ENCODE results near the gene CENPK.

Gene CENPK

DNA sequence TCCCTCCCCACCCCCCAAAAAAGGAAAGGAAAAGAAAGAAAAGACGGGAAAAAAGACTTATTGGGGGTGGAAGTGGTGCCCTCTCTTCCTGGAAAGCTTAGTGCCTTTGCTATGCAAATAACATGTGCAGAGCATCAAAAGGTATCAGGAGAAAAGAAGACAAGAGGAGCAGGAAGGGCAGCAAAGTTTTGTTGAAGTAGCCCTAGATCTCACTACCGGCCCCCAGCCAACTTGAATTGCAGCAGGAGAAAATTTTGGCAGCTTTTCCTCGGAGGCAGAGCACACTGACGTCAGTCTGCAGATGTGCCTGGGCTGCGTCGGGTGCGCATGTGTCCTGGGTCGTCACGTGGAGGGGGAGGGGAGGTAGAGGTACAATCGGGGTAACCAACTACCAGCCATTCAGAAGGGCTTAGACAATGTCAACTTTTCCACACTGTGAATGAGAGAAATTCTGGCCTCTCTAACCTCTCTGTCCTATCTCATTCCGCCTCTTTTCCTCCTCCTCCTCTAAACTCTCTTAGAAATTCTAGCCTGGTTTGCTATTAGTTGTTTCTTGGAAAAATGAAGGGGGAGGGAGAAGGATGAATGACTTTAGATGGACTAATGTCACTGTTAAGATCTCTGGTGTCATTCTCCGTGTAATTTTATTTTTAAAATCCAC, 81.2 kb downstream of the CENPK start, which contains the start of gene ADAMTS6:
Gene ADAMTS6, minus strand, starts transcription at position 286 of the 661 bp plus-strand sequence. CDS start 8,247 bp downstream, outside the sequence.
- H3K4me3 ChIP-seq (ENCODE audit: low read depth, low read length, poor library complexity, severe bottlenecking): peak within 1 kb of the TSS; percentile 71
- peaks cover 7% of the 10 kb centered on the region; the same call in 1 of the 2 replicates for H3K79me2 ChIP-seq (ENCODE audit: insufficient read depth, low read length)
- no peaks in the 10 kb centered on the region for H4K20me1 ChIP-seq (ENCODE audit: insufficient read depth, low read length)
- H3K36me3 ChIP-seq (ENCODE audit: insufficient read depth, low read length): no peaks in the 10 kb centered on the region
- H3K9ac ChIP-seq (ENCODE audit: low read length): peak within 1 kb of the TSS; percentile 72
- H3K9me3 ChIP-seq (ENCODE audit: low read length): no peaks in the 10 kb centered on the region
- H3K4me2 ChIP-seq (ENCODE audit: low read length): peak within 1 kb of the TSS; percentile 98
- peak within 1 kb of the TSS; percentile 76; the same call in 1 of the 2 replicates for H2AFZ ChIP-seq (ENCODE audit: low read length)
- peaks cover 47% of the 10 kb centered on the region for H3K4me1 ChIP-seq (ENCODE audit: insufficient read depth, low read length, severe bottlenecking)
- 0 out of 2 replicates have a peak, but pooled peaks cover 3% of the 10 kb centered on the region for H3F3A ChIP-seq (ENCODE audit: insufficient read depth, low read length)
- peak within 1 kb of the TSS; percentile 86 for H3K27ac ChIP-seq (ENCODE audit: low read depth, low read length, poor library complexity, severe bottlenecking)
- no peaks in the 10 kb centered on the region for H3K27me3 ChIP-seq (ENCODE audit: insufficient read depth, low read length)
- no peak for TF ChIP-seq CTCF (IDR thresholded peaks at IDR 0.05; ENCODE audit: low read length)
- TF ChIP-seq EZH2 (IDR thresholded peaks at IDR 0.05; ENCODE audit: borderline replicate concordance, low read length): no peak
- H3K9me2 ChIP-seq (ENCODE audit: low read depth, low read length): no peaks in the 10 kb centered on the region

- H3K36me3 ChIP-seq (ENCODE audit: insufficient read depth, low read length): no peaks in the 10 kb centered on the region
- no peaks in the 10 kb centered on the region for H3K27me3 ChIP-seq (ENCODE audit: insufficient read depth, low read length)
- H3K9me2 ChIP-seq (ENCODE audit: low read depth, low read length): no peaks in the 10 kb centered on the region
- no peaks in the 10 kb centered on the region for H4K20me1 ChIP-seq (ENCODE audit: insufficient read depth, low read length)
- peak overlapping the region; percentile 86 for H3K27ac ChIP-seq (ENCODE audit: low read depth, low read length, poor library complexity, severe bottlenecking)
- H3K4me2 ChIP-seq (ENCODE audit: low read length): peak overlapping the region; percentile 98
- peaks cover 7% of the 10 kb centered on the region; the same call in 1 of the 2 replicates for H3K79me2 ChIP-seq (ENCODE audit: insufficient read depth, low read length)
- H3K4me1 ChIP-seq (ENCODE audit: insufficient read depth, low read length, severe bottlenecking): peaks cover 47% of the 10 kb centered on the region
- H3K9ac ChIP-seq (ENCODE audit: low read length): peak overlapping the region; percentile 72
- peak overlapping the region; percentile 71 for H3K4me3 ChIP-seq (ENCODE audit: low read depth, low read length, poor library complexity, severe bottlenecking)
- H2AFZ ChIP-seq (ENCODE audit: low read length): no peak overlapping the region
- H3F3A ChIP-seq (ENCODE audit: insufficient read depth, low read length): 0 out of 2 replicates have a peak, but pooled peaks cover 3% of the 10 kb centered on the region
- no peak for TF ChIP-seq EZH2 (IDR thresholded peaks at IDR 0.05; ENCODE audit: borderline replicate concordance, low read length)
- H3K9me3 ChIP-seq (ENCODE audit: low read length): no peaks in the 10 kb centered on the region
Measured at GRCh38 chr5:65481171-65481581, 81.8 kb downstream of the CENPK start.

- H3K9ac ChIP-seq (ENCODE audit: low read length): peak overlapping the region; percentile 72
- H3K27ac ChIP-seq (ENCODE audit: low read depth, low read length, poor library complexity, severe bottlenecking): peak overlapping the region; percentile 86
Measured at GRCh38 chr5:65480306-65480865, 82.6 kb downstream of the CENPK start.

More at GRCh38 chr5:65480306-65480865, 82.6 kb downstream of the CENPK start:
- H3K27me3 ChIP-seq (ENCODE audit: insufficient read depth, low read length): no peaks in the 10 kb centered on the region
- peak overlapping the region; percentile 98 for H3K4me2 ChIP-seq (ENCODE audit: low read length)
- H3K79me2 ChIP-seq (ENCODE audit: insufficient read depth, low read length): peaks cover 7% of the 10 kb centered on the region; the same call in 1 of the 2 replicates
- no peaks in the 10 kb centered on the region for H3K9me2 ChIP-seq (ENCODE audit: low read depth, low read length)
- 0 out of 2 replicates have a peak overlapping the region, but pooled peaks have one; percentile 17 for H2AFZ ChIP-seq (ENCODE audit: low read length)
- peak overlapping the region; percentile 71 for H3K4me3 ChIP-seq (ENCODE audit: low read depth, low read length, poor library complexity, severe bottlenecking)
- 0 out of 2 replicates have a peak, but pooled peaks have one; percentile 21 for TF ChIP-seq CTCF (IDR thresholded peaks at IDR 0.05; ENCODE audit: low read length)
- TF ChIP-seq EZH2 (IDR thresholded peaks at IDR 0.05; ENCODE audit: borderline replicate concordance, low read length): no peak
- H4K20me1 ChIP-seq (ENCODE audit: insufficient read depth, low read length): no peaks in the 10 kb centered on the region
- peaks cover 47% of the 10 kb centered on the region for H3K4me1 ChIP-seq (ENCODE audit: insufficient read depth, low read length, severe bottlenecking)
- H3K36me3 ChIP-seq (ENCODE audit: insufficient read depth, low read length): no peaks in the 10 kb centered on the region
- H3K9me3 ChIP-seq (ENCODE audit: low read length): no peaks in the 10 kb centered on the region
- 0 out of 2 replicates have a peak, but pooled peaks cover 3% of the 10 kb centered on the region for H3F3A ChIP-seq (ENCODE audit: insufficient read depth, low read length)
